PC-3 (cell line): ENCODE measurements around the gene KRTAP10-11. TPM values are rescaled to one million over a fixed set of nuclear protein-coding genes. Genes with fewer than 3 reads are reported as not detected.

ENCODE experiments used
- ATAC-seq: fragments of 200-7000 bp; cut with Tn5 transposase; 2 replicates; pipeline ENCODE4 v1.9.1; 2020; ENCODE audit warnings: mild to moderate bottlenecking, moderate library complexity
- BruUV-seq: library from RNA; stranded (reverse); fragments of 400-500 nt; replicated peaks from 2 replicates; lab custom pipeline; 2021; lab: Mats Ljungman, UMichigan
- CTCF ChIA-PET: fragments of 300-600 bp; sonication (Branson Sonifier 250); formaldehyde crosslinking; loops from one replicate; lab custom pipeline; 2022; ENCODE audit warnings: antibody characterized with exemption; lab: Charles Lee
- POLR2A ChIA-PET: fragments of 300-600 bp; sonication (Branson Sonifier 250); formaldehyde crosslinking; loops from one replicate; lab custom pipeline; 2022; ENCODE audit warnings: antibody characterized with exemption; ENCODE audit not compliant: unreplicated experiment; lab: Charles Lee
- DNase-seq: peaks from one replicate; pipeline ENCODE4 v3.0.0-alpha.2; 2015
- H2AFZ ChIP-seq: fragments of 300-600 bp; sonication (generic); 2 replicates; pipeline ENCODE4 v1.6.0; 2016; ENCODE audit warnings: antibody characterized with exemption, low read length
- H3F3A ChIP-seq: fragments of 300-600 bp; sonication (generic); one replicate; pipeline ENCODE4 v1.6.0; 2017; ENCODE audit warnings: antibody characterized with exemption, low read length, control low read depth, mild to moderate bottlenecking; ENCODE audit not compliant: unreplicated experiment
- H3K27ac ChIP-seq: fragments of 300-600 bp; sonication (generic); 2 replicates; pipeline ENCODE4 v1.5.1; 2016; ENCODE audit warnings: mild to moderate bottlenecking, low read length
- H3K27me3 ChIP-seq: fragments of 300-600 bp; sonication (generic); 2 replicates; pipeline ENCODE4 v1.6.1; 2016; ENCODE audit warnings: low read length, mixed read lengths
- H3K36me3 ChIP-seq: fragments of 300-600 bp; sonication (generic); 2 replicates; pipeline ENCODE4 v1.6.1; 2016; ENCODE audit warnings: low read depth, mixed run types, low read length, mixed read lengths
- H3K4me1 ChIP-seq: fragments of 300-600 bp; sonication (generic); 2 replicates; pipeline ENCODE4 v1.5.1; 2016; ENCODE audit warnings: low read length; ENCODE audit not compliant: insufficient read depth
- H3K4me2 ChIP-seq: fragments of 300-600 bp; sonication (generic); 2 replicates; pipeline ENCODE4 v1.6.0; 2016; ENCODE audit warnings: low read length
- H3K4me3 ChIP-seq: fragments of 300-600 bp; sonication (generic); 2 replicates; pipeline ENCODE4 v1.5.1; 2016; ENCODE audit warnings: mild to moderate bottlenecking, low read length, mixed read lengths
- H3K79me2 ChIP-seq: fragments of 300-600 bp; sonication (generic); 2 replicates; pipeline ENCODE4 v1.6.1; 2017; ENCODE audit warnings: low read length, mixed read lengths
- H3K9ac ChIP-seq: fragments of 300-600 bp; sonication (generic); 2 replicates; pipeline ENCODE4 v1.6.0; 2016; ENCODE audit warnings: mild to moderate bottlenecking, low read length
- H3K9me2 ChIP-seq: fragments of 300-600 bp; sonication (generic); replicated peaks from 2 replicates; pipeline ENCODE4 v1.6.1; 2016; ENCODE audit warnings: mixed run types, low read length, mixed read lengths
- H3K9me3 ChIP-seq: fragments of 300-600 bp; sonication (generic); 2 replicates; pipeline ENCODE4 v1.6.1; 2016; ENCODE audit warnings: low read length, mixed read lengths
- H4K20me1 ChIP-seq: fragments of 300-600 bp; sonication (generic); 2 replicates; pipeline ENCODE4 v1.6.1; 2016; ENCODE audit warnings: low read length, mixed read lengths
- EZH2 ChIP-seq: fragments of 300-600 bp; sonication (generic); IDR thresholded peaks from one replicate; pipeline ENCODE4 v1.6.1; 2017; ENCODE audit warnings: antibody characterized with exemption, mild to moderate bottlenecking, low read length; ENCODE audit not compliant: unreplicated experiment
- EZH2phosphoT487 ChIP-seq: fragments of 300-600 bp; sonication (generic); IDR thresholded peaks from 2 replicates; pipeline ENCODE4 v1.6.1; 2018; ENCODE audit warnings: mild to moderate bottlenecking, antibody characterized with exemption, low read length, borderline replicate concordance
- intact Hi-C: fragments of 100-400 bp; cut with micrococcal nuclease; formaldehyde crosslinking; loops from 2 replicates; pipeline ENCODE4 v1.9.0; 2023
- total RNA-seq: library from RNA; depleted of rRNA; stranded (reverse); fragments of >200 nt; gene quantifications from 2 replicates; pipeline ENCODE4 v1.2.3, GENCODE V29; 2014
- TF ChIP-seq, protein P1 (sequence below): fragments of 300-600 bp; sonication (generic); conservative IDR thresholded peaks from 2 replicates; pipeline ENCODE4 v1.5.1; 2017; ENCODE audit warnings: antibody characterized with exemption, low read depth, mild to moderate bottlenecking, low read length

Gene KRTAP10-11
- total RNA-seq, 1 experiment from 2014 or later = not detected

DNA sequence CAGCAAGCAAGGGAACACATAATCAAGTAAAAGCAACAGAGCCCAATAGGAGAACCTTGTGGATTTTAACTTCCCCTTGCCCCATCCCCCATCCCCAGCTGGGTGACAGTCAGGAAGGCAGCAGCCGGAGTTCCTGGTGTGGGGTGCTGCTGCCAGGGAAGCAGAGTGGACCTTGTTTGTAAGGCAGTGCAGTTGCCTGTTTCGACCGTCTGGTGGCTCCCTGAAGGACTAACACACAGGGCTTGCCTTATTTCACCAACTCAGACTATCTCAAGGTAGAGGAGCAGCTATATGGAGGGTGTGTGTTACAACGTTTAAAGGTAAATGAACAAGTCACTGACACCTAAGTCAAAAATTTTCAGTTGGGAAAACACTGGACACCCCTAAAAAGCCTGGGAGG is 27.7 kb upstream of the KRTAP10-11 start:
- Histone ChIP-seq H3K27ac (no peak overlapping the region), H3K9me3 (peaks cover 10% of the 10 kb centered on the region), H3F3A (no peaks in the 10 kb centered on the region), H4K20me1 (no peaks in the 10 kb centered on the region), H3K9me2 (no peaks in the 10 kb centered on the region), H3K4me3 (no peak overlapping the region), H3K27me3 (no peaks in the 10 kb centered on the region), H3K4me2 (no peak overlapping the region), H2AFZ (no peak overlapping the region), H3K79me2 (no peaks in the 10 kb centered on the region), H3K9ac (no peak overlapping the region), H3K4me1 (no peaks in the 10 kb centered on the region), H3K36me3 (no peaks in the 10 kb centered on the region)
- intact Hi-C loops = loop anchor here (1.0 kb wide), 1 partner anchor 175 kb away; no protein-coding TSS in a partner anchor
- BruUV-seq = no TSS peak
- ChIA-PET CTCF (interaction anchor here (1.2 kb wide), 1 partner anchor 124 kb away, joined by 5 read pairs; no protein-coding TSS in a partner anchor), POLR2A (no interaction called here)
- ATAC-seq (peak; percentile 81), DNase-seq (peak; percentile 22)
- TF ChIP-seq EZH2phosphoT487 (no peak), EZH2 (no peak)
- TF ChIP-seq, protein P1, sequence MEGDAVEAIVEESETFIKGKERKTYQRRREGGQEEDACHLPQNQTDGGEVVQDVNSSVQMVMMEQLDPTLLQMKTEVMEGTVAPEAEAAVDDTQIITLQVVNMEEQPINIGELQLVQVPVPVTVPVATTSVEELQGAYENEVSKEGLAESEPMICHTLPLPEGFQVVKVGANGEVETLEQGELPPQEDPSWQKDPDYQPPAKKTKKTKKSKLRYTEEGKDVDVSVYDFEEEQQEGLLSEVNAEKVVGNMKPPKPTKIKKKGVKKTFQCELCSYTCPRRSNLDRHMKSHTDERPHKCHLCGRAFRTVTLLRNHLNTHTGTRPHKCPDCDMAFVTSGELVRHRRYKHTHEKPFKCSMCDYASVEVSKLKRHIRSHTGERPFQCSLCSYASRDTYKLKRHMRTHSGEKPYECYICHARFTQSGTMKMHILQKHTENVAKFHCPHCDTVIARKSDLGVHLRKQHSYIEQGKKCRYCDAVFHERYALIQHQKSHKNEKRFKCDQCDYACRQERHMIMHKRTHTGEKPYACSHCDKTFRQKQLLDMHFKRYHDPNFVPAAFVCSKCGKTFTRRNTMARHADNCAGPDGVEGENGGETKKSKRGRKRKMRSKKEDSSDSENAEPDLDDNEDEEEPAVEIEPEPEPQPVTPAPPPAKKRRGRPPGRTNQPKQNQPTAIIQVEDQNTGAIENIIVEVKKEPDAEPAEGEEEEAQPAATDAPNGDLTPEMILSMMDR = peak; percentile 47

DNA sequence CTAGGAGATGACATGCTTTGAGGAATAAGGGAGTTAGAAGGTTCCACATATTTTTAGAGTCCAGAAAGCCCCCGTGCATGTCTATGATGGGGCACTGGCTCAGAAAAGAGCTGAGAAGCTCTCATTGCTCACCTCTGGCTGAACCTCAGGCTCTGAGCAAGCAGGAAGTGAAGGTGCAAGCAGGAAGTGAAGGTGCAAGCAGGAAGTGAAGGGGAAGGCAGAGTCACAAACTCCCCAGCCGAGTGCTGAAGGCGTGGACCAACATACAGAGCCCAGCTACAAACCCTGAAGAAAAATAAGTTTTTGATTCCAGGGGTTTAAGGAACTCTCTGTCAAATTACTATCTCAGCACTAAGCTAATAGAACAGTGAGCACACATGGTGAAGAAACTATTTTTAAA is 27.3 kb upstream of the KRTAP10-11 start:
- H3K4me2 ChIP-seq = no peak overlapping the region
- H3K4me3 ChIP-seq = no peak overlapping the region
- H3F3A ChIP-seq = no peaks in the 10 kb centered on the region
- no peaks in the 10 kb centered on the region for H3K36me3 ChIP-seq
- DNase-seq = peak; percentile 19
- peak; percentile 29; the same call in 1 of the 2 replicates for ATAC-seq
- H3K79me2 ChIP-seq = no peaks in the 10 kb centered on the region
- H3K27me3 ChIP-seq = no peaks in the 10 kb centered on the region
- no peak overlapping the region for H3K27ac ChIP-seq
- H4K20me1 ChIP-seq = no peaks in the 10 kb centered on the region
- no peak overlapping the region for H3K9ac ChIP-seq
- no peaks in the 10 kb centered on the region for H3K9me2 ChIP-seq
- intact Hi-C loops = loop anchor here (1.0 kb wide), 1 partner anchor 174 kb away; no protein-coding TSS in a partner anchor
- ChIA-PET POLR2A (no interaction called here), CTCF (interaction anchor here (1.2 kb wide), 1 partner anchor 124 kb away, joined by 5 read pairs; no protein-coding TSS in a partner anchor)
- TF ChIP-seq EZH2phosphoT487 = no peak
- TF ChIP-seq, protein P1 = no peak
- TF ChIP-seq EZH2 = no peak
- no peak overlapping the region for H2AFZ ChIP-seq
- BruUV-seq = no TSS peak
- peaks cover 13% of the 10 kb centered on the region for H3K9me3 ChIP-seq
- no peaks in the 10 kb centered on the region for H3K4me1 ChIP-seq

DNA sequence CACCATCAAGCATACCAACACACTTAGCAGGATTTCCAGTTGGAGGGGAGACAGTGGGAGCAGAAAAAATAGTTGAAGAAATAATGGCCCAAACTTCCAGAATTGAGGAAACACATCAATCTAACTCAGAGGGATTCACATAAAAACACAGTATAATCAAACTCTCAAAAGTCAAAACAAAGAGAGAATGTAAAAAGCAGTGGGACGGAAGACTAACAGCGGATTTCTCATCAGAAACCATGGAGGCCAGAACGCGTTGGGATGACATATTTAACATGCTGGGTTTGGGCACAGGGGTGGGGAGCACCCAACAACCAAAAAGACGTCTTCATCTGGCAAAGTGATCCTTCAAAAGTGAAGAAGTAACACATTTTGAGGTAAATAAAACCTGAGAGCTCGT is 26.3 kb upstream of the KRTAP10-11 start:
- no peaks in the 10 kb centered on the region for H3K27me3 ChIP-seq
- TF ChIP-seq EZH2phosphoT487 (no peak), EZH2 (no peak)
- TF ChIP-seq, protein P1 = no peak
- H4K20me1 ChIP-seq = no peaks in the 10 kb centered on the region
- peaks cover 13% of the 10 kb centered on the region for H3K9me3 ChIP-seq
- intact Hi-C loops = no loop called here
- H3F3A ChIP-seq = no peaks in the 10 kb centered on the region
- no peak for DNase-seq
- H2AFZ ChIP-seq = no peak overlapping the region
- CTCF ChIA-PET = interaction anchor here (1.2 kb wide), 1 partner anchor 123 kb away, joined by 5 read pairs; no protein-coding TSS in a partner anchor
- no peaks in the 10 kb centered on the region for H3K36me3 ChIP-seq
- no peaks in the 10 kb centered on the region for H3K4me1 ChIP-seq
- no peaks in the 10 kb centered on the region for H3K9me2 ChIP-seq
- no peaks in the 10 kb centered on the region for H3K79me2 ChIP-seq
- no peak overlapping the region for H3K4me3 ChIP-seq
- ATAC-seq = no peak
- BruUV-seq = no TSS peak
- H3K27ac ChIP-seq = no peak overlapping the region
- no peak overlapping the region for H3K9ac ChIP-seq
- no peak overlapping the region for H3K4me2 ChIP-seq
- POLR2A ChIA-PET = no interaction called here
